Measurements from ENCODE around the gene LMNTD1.
"Not testable (repeated sequence)": the region's sequence is repeated elsewhere in the genome, so short reads cannot be mapped to it uniquely, and the experiment has no call there.

LMNTD1 gene

GRCh38 chr12:25433024-25433423 lies 120.1 kb downstream of the LMNTD1 start:
- DNase-seq (ENCODE audit: low read depth) = no peak

- DNase-seq (ENCODE audit: low read depth) = no peak
These were observed 125.5 kb downstream of the LMNTD1 start for GRCh38 chr12:25427337-25428249.

- DNase-seq (ENCODE audit: low read depth) = not testable (repeated sequence)
These were observed 126.3 kb downstream of the LMNTD1 start for GRCh38 chr12:25426821-25427220.
